CD14-positive monocyte (primary cell): ENCODE measurements around the gene SPEF2. TPM values are rescaled to one million over a fixed set of nuclear protein-coding genes. Genes with fewer than 3 reads are reported as not detected.

Source experiments
- DNase-seq, 3 donors: peaks; one replicate each; pipeline ENCODE4 v3.0.0-alpha.2; 2011 to 2022
- H2AFZ ChIP-seq: 2 replicates; pipeline ENCODE4 v1.6.0; 2012; ENCODE audit warnings: mild to moderate bottlenecking, low read depth, low read length, inconsistent platforms; ENCODE audit not compliant: insufficient read depth, poor library complexity, severe bottlenecking
- H3K27ac ChIP-seq, 2 donors: 1 replicate in 1 of 2; 2 replicates in 1 of 2; pipeline ENCODE4 v1.5.1; 2012 to 2013; ENCODE audit warnings: low read length in 2 of 2, control low read depth in 1 of 2, inconsistent platforms in 1 of 2, low read depth in 1 of 2, mild to moderate bottlenecking in 1 of 2
- H3K27me3 ChIP-seq, 2 donors: one replicate each; pipeline versions ENCODE4 v1.6.0 to v1.6.1; 2011 to 2013; ENCODE audit warnings: low read length in 2 of 2; ENCODE audit not compliant: control insufficient read depth in 2 of 2, insufficient read depth in 2 of 2
- H3K36me3 ChIP-seq, 2 donors: replicated peaks in 1 of 2; 1 replicate in 1 of 2; 2 replicates in 1 of 2; pipeline versions ENCODE4 v1.5.1 to v1.6.1; 2012 to 2013; ENCODE audit warnings: low read length in 2 of 2, control low read depth in 1 of 2, inconsistent platforms in 1 of 2, mild to moderate bottlenecking in 1 of 2; ENCODE audit not compliant: insufficient read depth in 2 of 2, control insufficient read depth in 1 of 2
- H3K4me1 ChIP-seq, 2 donors: 1 replicate in 1 of 2; 2 replicates in 1 of 2; pipeline versions ENCODE4 v1.5.1 to v1.6.1; 2012 to 2013; ENCODE audit warnings: low read length in 2 of 2, control low read depth in 1 of 2, inconsistent platforms in 1 of 2, mild to moderate bottlenecking in 1 of 2, moderate library complexity in 1 of 2; ENCODE audit not compliant: insufficient read depth in 2 of 2, control insufficient read depth in 1 of 2
- H3K4me2 ChIP-seq: replicated peaks from 2 replicates; pipeline ENCODE3; 2012; ENCODE audit warnings: low read length, moderate library complexity, mild to moderate bottlenecking; ENCODE audit not compliant: poor library complexity, severe bottlenecking; ENCODE audit errors: extremely low read depth
- H3K4me3 ChIP-seq, 3 experiments: fragments of 200-600 bp in 1 of 3; sonication (generic) in 1 of 3; replicated peaks in 1 of 3; 1 replicate in 2 of 3; 2 replicates in 1 of 3; pipeline ENCODE4 v1.5.1; 2011 to 2013; ENCODE audit warnings: low read length in 3 of 3, mild to moderate bottlenecking in 3 of 3, control low read depth in 2 of 3, low read depth in 2 of 3, inconsistent platforms in 1 of 3, moderate library complexity in 1 of 3
- H3K79me2 ChIP-seq: 2 replicates; pipeline ENCODE4 v1.6.0; 2012; ENCODE audit warnings: mild to moderate bottlenecking, control low read depth, inconsistent platforms, low read length, moderate library complexity; ENCODE audit not compliant: insufficient read depth
- H3K9ac ChIP-seq: 2 replicates; pipeline ENCODE4 v1.6.0; 2017; ENCODE audit warnings: low read length, mild to moderate bottlenecking; ENCODE audit not compliant: insufficient read depth, poor library complexity, severe bottlenecking
- H3K9me3 ChIP-seq, 2 donors: replicated peaks in 1 of 2; 1 replicate in 1 of 2; 2 replicates in 1 of 2; pipeline versions ENCODE4 v1.5.1 to v1.6.1; 2012 to 2013; ENCODE audit warnings: low read length in 2 of 2, control low read depth in 1 of 2; ENCODE audit not compliant: control insufficient read depth in 1 of 2, insufficient read depth in 1 of 2
- H4K20me1 ChIP-seq: 2 replicates; pipeline ENCODE4 v1.6.0; 2012; ENCODE audit warnings: mild to moderate bottlenecking, low read length, control low read depth, moderate library complexity; ENCODE audit not compliant: insufficient read depth
- H3K27ac Mint-ChIP-seq, 7 donors: one replicate each; pipeline ENCODE4 v1.8.0; 2020; ENCODE audit warnings: mild to moderate bottlenecking in 7 of 7, mixed read lengths in 7 of 7, moderate library complexity in 6 of 7, inconsistent platforms in 2 of 7
- H3K27me3 Mint-ChIP-seq, 3 donors: one replicate each; pipeline ENCODE4 v1.8.0; 2021 to 2022; ENCODE audit warnings: low read depth in 3 of 3, mild to moderate bottlenecking in 3 of 3, mixed read lengths in 3 of 3, moderate library complexity in 3 of 3, inconsistent platforms in 1 of 3
- H3K36me3 Mint-ChIP-seq, 2 donors: one replicate each; pipeline ENCODE4 v1.8.0; 2020; ENCODE audit warnings: mixed read lengths in 2 of 2, inconsistent platforms in 1 of 2, mild to moderate bottlenecking in 1 of 2
- H3K4me1 Mint-ChIP-seq: one replicate; pipeline ENCODE4 v1.8.0; 2020; ENCODE audit warnings: mild to moderate bottlenecking, mixed read lengths
- H3K4me3 Mint-ChIP-seq, 2 donors: one replicate each; pipeline ENCODE4 v1.8.0; 2020; ENCODE audit warnings: mild to moderate bottlenecking in 2 of 2, mixed read lengths in 2 of 2, moderate library complexity in 1 of 2
- H3K9me3 Mint-ChIP-seq, 7 donors: one replicate each; pipeline ENCODE4 v1.8.0; 2020 to 2022; ENCODE audit warnings: mixed read lengths in 7 of 7, mild to moderate bottlenecking in 6 of 7, moderate library complexity in 6 of 7, inconsistent platforms in 2 of 7
- CTCF ChIP-seq: fragments of 200-600 bp; IDR thresholded peaks from one replicate; pipeline ENCODE4 v1.8.0; 2022; ENCODE audit warnings: antibody characterized with exemption, mild to moderate bottlenecking
- WGBS: methylation state at CpG from one replicate; pipeline ENCODE4 v1.1.5; 2013; ENCODE audit warnings: missing lambda C conversion rate; ENCODE audit not compliant: insufficient coverage; 5-methylcytosine and 5-hydroxymethylcytosine counted together
- intact Hi-C, 2 donors: fragments of 100-400 bp; cut with micrococcal nuclease; formaldehyde crosslinking; loops; one replicate each; pipeline versions ENCODE4 v1.15.0 to v1.15.1; 2023
- polyA plus RNA-seq, 3 donors: library from polyadenylated mRNA; depleted of rRNA in 1 of 3; unstranded in 2 of 3; stranded (reverse) in 1 of 3; fragments of 300-500 nt in 2 of 3; fragments of >200 nt in 1 of 3; fragmentation: Illumina TruSeq in 2 of 3; gene quantifications; 1 replicate in 2 of 3; 2 replicates in 1 of 3; pipeline ENCODE4 v1.2.3, GENCODE V29; 2012 to 2021

SPEF2 gene
- polyA plus RNA-seq, 3 donors, result 0.46 to 0.96 (median 0.48) TPM

DNA sequence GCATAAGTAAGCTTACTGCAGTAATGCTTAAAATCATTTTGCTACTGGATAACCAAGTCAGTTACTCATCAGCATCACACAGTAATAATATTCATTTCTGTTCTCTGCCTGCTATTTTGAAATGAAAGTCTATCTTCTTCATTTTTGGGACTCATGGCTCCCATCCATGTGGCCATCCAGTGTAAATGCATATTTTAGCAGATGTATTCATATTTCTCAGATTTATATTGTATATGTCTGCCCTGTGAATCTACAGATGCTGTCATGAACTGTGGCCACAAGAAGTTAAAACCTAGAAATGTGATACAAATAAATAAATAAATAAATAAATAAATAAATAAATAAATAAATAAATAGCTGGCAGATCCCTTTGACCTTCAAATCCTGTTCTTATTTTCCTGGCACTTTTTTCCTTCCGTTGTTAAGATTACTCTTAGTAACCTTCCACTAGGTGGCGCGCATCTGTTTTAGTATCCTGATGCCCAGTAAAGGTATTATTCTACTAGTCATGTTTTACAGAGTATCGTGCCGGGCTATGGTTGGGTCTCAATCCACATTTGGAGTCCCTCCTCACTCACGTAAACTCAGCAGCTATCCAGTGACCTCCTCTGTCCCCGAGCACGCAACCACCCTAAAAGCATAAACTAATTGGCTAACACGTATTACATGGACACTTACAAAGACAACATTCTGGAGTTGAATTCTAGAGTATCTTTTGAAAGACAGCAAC, 159.9 kb downstream of the SPEF2 start:
- H3K36me3 ChIP-seq, result no peaks in the 10 kb centered on the region
- peaks cover 3% of the 10 kb centered on the region for H3K4me1 Mint-ChIP-seq
- H2AFZ ChIP-seq, result no peak overlapping the region
- no peak overlapping the region for H3K27ac Mint-ChIP-seq
- no peak overlapping the region for H3K27ac ChIP-seq
- no peak overlapping the region for H3K4me2 ChIP-seq
- peaks cover 0 to 2% (median 0%) of the 10 kb centered on the region in 3 donors for H3K27me3 Mint-ChIP-seq
- H3K4me1 ChIP-seq, result no peaks in the 10 kb centered on the region
- intact Hi-C loops, result loop anchor here in 1 of 2 donors (1.0 kb wide), 1 partner anchor 149 kb away; no protein-coding TSS in a partner anchor
- TF ChIP-seq CTCF, result peak; percentile 84
- no peaks in the 10 kb centered on the region for H3K27me3 ChIP-seq
- H3K79me2 ChIP-seq, result no peaks in the 10 kb centered on the region
- H3K4me3 ChIP-seq, result no peak overlapping the region
- no peak overlapping the region for H3K9ac ChIP-seq
- H3K9me3 Mint-ChIP-seq, result no peaks in the 10 kb centered on the region
- WGBS, result 0% methylated on average over 2 of the region's 9 CpGs
- no peaks in the 10 kb centered on the region for H4K20me1 ChIP-seq
- peak; percentile 37 to 57 (median 57) for DNase-seq
- H3K9me3 ChIP-seq, result no peaks in the 10 kb centered on the region
- no peaks in the 10 kb centered on the region for H3K36me3 Mint-ChIP-seq
- no peak overlapping the region for H3K4me3 Mint-ChIP-seq

DNA sequence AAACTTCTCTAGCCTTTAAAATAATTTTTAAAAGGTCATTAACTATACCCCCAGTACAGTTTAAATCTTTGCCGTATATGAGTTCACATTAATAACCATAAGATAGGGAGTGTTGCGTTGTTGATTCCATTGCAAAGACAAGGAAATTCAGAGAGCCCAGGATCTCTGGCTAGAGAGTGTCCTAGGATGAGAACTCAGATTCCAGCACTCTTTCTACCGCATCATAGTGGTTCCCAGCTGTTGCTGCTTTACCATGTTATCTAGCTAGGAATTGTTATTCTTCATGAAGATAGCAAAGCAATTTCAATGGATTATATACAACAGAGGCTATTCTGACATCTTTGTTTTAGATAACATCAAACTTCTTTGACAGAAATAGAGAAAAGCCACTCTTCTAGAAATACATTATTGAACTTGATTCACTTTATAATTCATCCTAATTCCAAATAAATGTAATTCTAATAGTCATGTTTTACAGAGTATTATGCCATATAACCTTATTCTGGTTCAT, 160.7 kb downstream of the SPEF2 start:
- H3K27me3 ChIP-seq, result no peaks in the 10 kb centered on the region
- no peak overlapping the region for H3K4me2 ChIP-seq
- peaks cover 3% of the 10 kb centered on the region for H3K4me1 Mint-ChIP-seq
- H3K27ac Mint-ChIP-seq, result no peak overlapping the region
- H3K4me1 ChIP-seq, result no peaks in the 10 kb centered on the region
- H3K4me3 ChIP-seq, result no peak overlapping the region
- no peak overlapping the region for H3K4me3 Mint-ChIP-seq
- no CpG with 5 or more reads among the region's 3 CpGs for WGBS
- peaks cover 0 to 2% (median 0%) of the 10 kb centered on the region in 3 donors for H3K27me3 Mint-ChIP-seq
- no peak overlapping the region for H2AFZ ChIP-seq
- intact Hi-C loops, result loop anchor here in 1 of 2 donors (1.0 kb wide), 1 partner anchor 148 kb away; no protein-coding TSS in a partner anchor
- H3K9ac ChIP-seq, result no peak overlapping the region
- no peaks in the 10 kb centered on the region for H3K36me3 ChIP-seq
- no peaks in the 10 kb centered on the region for H3K9me3 Mint-ChIP-seq
- H3K36me3 Mint-ChIP-seq, result no peaks in the 10 kb centered on the region
- no peak for DNase-seq
- TF ChIP-seq CTCF, result no peak
- no peak overlapping the region for H3K27ac ChIP-seq
- H3K9me3 ChIP-seq, result no peaks in the 10 kb centered on the region
- H4K20me1 ChIP-seq, result no peaks in the 10 kb centered on the region
- no peaks in the 10 kb centered on the region for H3K79me2 ChIP-seq
